Brain microvascular endothelial cell (primary cell): ENCODE data around the gene MYADML2.

Experiments
- DNase-seq: peaks from one replicate; pipeline ENCODE4 v3.0.0-alpha.2; 2020
- H3K27ac ChIP-seq: fragments of 250-450 bp; sonication (Bioruptor Pico); 2 replicates; pipeline ENCODE4 v1.5.1; 2020; ENCODE audit warnings: mild to moderate bottlenecking, moderate library complexity
- H3K27me3 ChIP-seq: fragments of 250-450 bp; sonication (Bioruptor Pico); replicated peaks from 2 replicates; pipeline ENCODE4 v1.5.1; 2020; ENCODE audit warnings: mild to moderate bottlenecking
- H3K36me3 ChIP-seq: fragments of 250-450 bp; sonication (Bioruptor Pico); replicated peaks from 2 replicates; pipeline ENCODE4 v1.5.1; 2020; ENCODE audit warnings: mild to moderate bottlenecking
- H3K4me3 ChIP-seq: 2 replicates; pipeline ENCODE4 v1.5.1; 2011; ENCODE audit warnings: low read depth, mild to moderate bottlenecking, control low read depth, low read length, moderate library complexity
- in situ Hi-C: cut with HindIII; loops from 2 replicates; pipeline ENCODE4 v1.10.0; 2017; ENCODE audit warnings: low sequenced_read_pairs, low pct_ligation_motif_present
- TF ChIP-seq, protein P1 (sequence below): IDR thresholded peaks from 2 replicates; pipeline ENCODE4 v1.5.1; 2011; ENCODE audit warnings: low read depth, mild to moderate bottlenecking, moderate library complexity, low read length, control low read depth, inconsistent platforms; ENCODE audit errors: missing control alignments

Gene MYADML2

GRCh38 chr17:81898885-81899284 lies 48.1 kb downstream of the MYADML2 start:
- Histone ChIP-seq H3K4me3 (no peak overlapping the region), H3K27me3 (no peaks in the 10 kb centered on the region), H3K27ac (peak overlapping the region; percentile 84), H3K36me3 (peaks cover 13% of the 10 kb centered on the region)
- TF ChIP-seq, protein P1, sequence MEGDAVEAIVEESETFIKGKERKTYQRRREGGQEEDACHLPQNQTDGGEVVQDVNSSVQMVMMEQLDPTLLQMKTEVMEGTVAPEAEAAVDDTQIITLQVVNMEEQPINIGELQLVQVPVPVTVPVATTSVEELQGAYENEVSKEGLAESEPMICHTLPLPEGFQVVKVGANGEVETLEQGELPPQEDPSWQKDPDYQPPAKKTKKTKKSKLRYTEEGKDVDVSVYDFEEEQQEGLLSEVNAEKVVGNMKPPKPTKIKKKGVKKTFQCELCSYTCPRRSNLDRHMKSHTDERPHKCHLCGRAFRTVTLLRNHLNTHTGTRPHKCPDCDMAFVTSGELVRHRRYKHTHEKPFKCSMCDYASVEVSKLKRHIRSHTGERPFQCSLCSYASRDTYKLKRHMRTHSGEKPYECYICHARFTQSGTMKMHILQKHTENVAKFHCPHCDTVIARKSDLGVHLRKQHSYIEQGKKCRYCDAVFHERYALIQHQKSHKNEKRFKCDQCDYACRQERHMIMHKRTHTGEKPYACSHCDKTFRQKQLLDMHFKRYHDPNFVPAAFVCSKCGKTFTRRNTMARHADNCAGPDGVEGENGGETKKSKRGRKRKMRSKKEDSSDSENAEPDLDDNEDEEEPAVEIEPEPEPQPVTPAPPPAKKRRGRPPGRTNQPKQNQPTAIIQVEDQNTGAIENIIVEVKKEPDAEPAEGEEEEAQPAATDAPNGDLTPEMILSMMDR: no peak
- DNase-seq: no peak
- in situ Hi-C loops: no loop called here

GRCh38 chr17:81898029-81898866 lies 48.8 kb downstream of the MYADML2 start:
- in situ Hi-C loops: no loop called here
- Histone ChIP-seq H3K27ac (peak overlapping the region; percentile 84), H3K4me3 (no peak overlapping the region), H3K36me3 (peaks cover 13% of the 10 kb centered on the region), H3K27me3 (no peaks in the 10 kb centered on the region)
- DNase-seq: peak; percentile 93
- TF ChIP-seq, protein P1: no peak

- Histone ChIP-seq H3K4me3 (no peak overlapping the region), H3K27me3 (no peaks in the 10 kb centered on the region), H3K36me3 (peaks cover 13% of the 10 kb centered on the region), H3K27ac (no peak overlapping the region)
- TF ChIP-seq, protein P1: no peak
- no peak for DNase-seq
- in situ Hi-C loops: no loop called here
Observed at GRCh38 chr17:81895400-81895799, 51.6 kb downstream of the MYADML2 start.

DNA sequence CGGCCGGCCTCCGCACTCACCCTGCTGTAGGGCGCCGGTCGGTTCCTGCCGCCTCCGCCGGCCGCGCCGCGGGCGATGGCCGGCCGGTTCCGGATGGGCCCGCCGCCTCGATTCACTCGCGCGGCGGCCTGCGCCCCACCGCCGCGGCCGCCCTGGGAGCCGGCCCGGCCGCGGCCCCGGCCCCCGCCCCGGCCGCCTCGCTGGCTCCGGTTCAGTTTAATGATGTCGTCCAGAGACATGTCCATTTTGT lies 55.8 kb downstream of the MYADML2 start:
- DNase-seq: no peak
- peak overlapping the region; percentile 79 for H3K4me3 ChIP-seq
- TF ChIP-seq, protein P1: no peak
- H3K36me3 ChIP-seq: peaks cover 40% of the 10 kb centered on the region
- no peaks in the 10 kb centered on the region for H3K27me3 ChIP-seq
- peak overlapping the region; percentile 82 for H3K27ac ChIP-seq
- in situ Hi-C loops: no loop called here

GRCh38 chr17:81890447-81891302 lies 56.4 kb downstream of the MYADML2 start:
- TF ChIP-seq, protein P1: no peak
- in situ Hi-C loops: no loop called here
- H3K36me3 ChIP-seq: peaks cover 43% of the 10 kb centered on the region
- DNase-seq: no peak
- peak overlapping the region; percentile 82 for H3K27ac ChIP-seq
- peak overlapping the region; percentile 79 for H3K4me3 ChIP-seq
- no peaks in the 10 kb centered on the region for H3K27me3 ChIP-seq
